Activated CD4-positive, alpha-beta T cell treated with anti-CD3 and anti-CD28 coated beads, Interleukin-2, Interleukin-4, amounts not matched to agents 100 ng/mL and 50 ng/mL, durations not matched to agents 16 hours and 8 hours (primary cell): Measurements from ENCODE around the gene DLG5.

Source experiments
- DNase-seq: peaks from one replicate; pipeline ENCODE4 v3.0.0-alpha.2; 2020; ENCODE audit warnings: low spot score

DLG5 gene

DNA sequence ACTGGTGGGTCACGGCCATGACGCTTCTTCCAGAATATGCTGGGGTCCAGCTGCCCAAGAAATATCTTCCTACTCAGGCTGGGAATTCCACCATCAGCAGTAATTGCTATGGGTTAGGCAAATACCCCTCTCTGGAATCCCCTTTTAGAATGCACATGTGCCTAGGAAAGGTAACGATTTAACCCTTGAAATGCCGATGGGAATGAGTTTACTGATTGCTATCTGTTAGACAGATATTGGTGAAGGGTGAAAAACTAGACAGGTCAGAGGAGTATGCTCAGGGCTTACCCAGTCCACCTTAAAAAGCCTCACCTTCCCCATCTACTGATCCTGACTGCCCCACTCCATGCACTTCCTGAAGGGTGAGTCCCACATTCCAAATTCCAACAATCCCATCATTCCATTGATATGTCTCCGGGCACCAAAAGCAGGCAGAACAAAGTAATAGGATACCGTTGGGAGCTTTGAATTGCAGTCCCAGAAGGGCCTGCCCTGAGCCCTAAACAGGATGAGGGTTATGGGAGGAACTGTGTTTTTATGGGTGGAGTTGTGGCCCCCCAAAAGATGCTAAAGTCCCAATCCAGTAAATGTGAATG is 59.3 kb downstream of the DLG5 start:
- DNase-seq: no peak

DNA sequence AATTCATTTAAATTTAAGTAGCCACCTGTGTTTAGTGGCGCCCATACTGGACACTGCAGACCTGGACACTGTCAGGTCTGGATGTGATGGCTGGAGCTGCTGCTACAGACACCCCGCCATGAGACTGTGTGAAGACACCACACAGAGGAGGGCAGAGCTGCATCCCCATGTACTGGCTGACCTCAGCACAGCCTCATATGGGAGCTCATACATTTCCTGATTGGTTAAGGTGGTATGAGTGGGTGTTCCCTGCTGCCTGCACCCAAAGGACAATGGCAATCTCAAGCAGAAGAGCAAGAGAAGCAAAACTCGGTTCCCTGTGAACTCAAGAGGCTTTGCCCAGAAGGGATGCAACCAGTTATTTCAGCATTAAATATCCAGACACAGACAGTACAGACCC is 60.0 kb downstream of the DLG5 start:
- DNase-seq: no peak

DNA sequence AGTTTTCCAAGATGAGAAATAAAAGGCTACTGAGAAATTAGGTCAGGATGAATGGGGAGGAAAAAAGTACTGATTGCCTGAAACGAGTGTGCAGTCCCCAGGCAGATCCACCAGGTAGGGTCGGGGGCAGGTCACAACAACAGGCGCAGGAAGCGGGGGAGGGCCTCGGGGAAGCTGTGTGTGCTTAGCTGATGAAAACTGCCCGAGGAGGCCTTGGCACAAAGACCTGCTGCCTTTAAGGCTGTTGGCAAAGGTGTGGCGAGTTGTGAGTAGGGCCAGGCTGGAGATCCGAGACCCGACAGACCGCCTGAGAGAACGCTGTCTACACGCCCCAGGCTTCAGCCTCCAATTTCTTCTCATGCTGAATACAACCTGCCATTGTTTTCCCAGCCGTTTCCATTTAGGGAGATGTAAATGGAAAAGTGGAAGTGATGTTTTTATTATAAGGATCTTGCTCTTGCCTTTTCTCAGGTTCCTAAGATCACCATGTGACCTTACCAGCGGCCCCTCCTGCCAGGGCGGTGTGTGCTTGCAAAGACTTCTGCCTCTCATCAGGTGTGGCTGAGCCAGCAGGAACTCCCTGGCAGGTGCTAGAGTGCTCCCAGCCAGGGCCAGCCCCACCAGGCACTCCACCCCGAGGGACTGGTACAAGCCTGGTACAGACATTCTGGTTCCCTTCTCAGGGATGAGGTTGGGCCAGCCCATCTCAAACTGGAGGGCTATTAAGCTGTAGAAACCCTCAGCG is 60.8 kb downstream of the DLG5 start:
- DNase-seq: no peak

DNA sequence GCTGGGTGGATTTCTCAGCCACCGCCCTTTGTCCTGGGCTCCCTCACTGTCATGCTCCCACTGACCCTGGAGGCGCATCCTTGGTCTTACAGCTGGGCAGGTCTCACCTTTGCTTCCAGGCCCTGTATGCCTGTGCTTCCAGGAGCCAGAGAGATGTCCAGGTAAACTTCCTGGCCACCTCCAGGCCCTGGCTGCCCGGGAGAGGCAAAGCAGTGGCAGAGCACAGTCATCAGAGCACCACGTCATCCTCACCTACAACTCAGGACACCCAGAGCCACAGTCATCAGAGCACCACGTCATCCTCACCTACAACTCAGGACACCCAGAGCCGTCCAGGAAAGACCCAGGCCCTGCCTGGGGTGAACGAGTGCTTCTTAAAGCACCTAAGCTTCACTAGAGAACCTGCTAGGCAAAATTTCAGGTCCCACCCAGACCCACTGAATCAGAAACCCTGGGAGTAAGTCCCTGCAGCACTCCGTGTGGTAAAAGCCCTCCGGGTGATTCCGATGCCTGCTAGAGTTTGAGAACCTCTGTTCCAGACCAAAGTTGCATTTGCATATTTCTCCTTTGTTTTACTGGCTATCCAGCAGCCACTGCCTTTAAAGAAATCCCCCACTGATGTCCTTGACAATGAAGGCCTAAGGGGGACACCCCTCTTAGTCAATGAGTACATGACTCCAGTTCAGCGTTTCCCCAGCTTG is 62.3 kb downstream of the DLG5 start:
- DNase-seq: no peak

DNA sequence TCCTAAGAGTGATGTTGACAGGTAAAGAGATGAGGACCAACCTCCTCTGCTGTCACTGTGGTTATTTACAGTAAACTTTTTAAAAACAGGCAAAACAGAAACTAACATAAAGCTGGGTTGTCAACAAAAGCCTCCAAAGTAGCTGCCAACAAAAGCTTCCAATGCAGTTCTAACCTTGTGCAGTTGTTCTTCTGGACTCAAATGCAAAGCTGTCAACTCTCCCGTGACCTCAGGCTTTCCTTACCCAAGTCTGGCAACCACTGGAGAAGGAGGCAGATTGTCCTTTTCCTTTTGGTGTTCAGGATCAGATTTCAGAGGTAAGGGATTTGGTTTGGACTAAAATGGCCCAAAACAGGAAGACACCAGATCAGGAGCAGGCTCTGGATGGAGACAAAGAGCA is 63.1 kb downstream of the DLG5 start:
- no peak for DNase-seq

DNA sequence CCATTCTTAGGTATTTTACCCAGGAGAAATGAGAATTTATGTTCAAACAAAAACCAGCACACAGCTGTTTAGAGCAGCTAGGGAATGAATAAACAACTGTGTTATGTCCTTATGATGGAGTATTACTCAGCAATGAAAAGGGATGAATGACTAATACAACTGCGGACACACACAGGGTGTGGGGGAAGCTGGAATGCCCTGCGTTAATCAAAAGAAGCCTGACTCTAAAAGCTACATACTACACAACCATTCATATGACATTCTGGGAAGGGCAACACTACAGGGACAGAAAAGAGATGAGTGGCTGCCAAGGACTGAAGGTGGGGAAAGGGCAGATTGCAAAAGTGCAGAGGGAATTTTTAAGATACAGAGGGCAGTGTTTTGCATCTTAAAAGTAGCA is 64.0 kb downstream of the DLG5 start:
- DNase-seq: no peak

DNA sequence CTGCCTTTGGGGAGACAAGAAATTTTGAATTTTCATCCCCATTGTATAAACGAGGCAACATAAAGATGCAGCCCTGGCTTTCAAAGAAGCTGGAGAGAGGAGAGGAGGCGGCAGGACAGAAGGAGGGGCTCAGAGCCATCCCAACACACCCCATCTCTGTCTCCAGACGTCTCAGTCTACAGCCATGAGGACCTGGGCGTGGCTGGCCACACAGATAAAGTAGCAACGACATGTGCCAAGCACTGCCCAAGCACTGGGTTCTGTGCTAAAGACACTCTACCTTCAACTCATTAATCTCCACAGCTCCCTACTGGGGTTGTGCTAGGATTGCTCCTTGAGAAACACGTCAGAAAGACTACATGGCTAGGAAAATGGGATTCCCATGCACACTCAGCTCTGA is 65.2 kb downstream of the DLG5 start:
- DNase-seq: no peak

DNA sequence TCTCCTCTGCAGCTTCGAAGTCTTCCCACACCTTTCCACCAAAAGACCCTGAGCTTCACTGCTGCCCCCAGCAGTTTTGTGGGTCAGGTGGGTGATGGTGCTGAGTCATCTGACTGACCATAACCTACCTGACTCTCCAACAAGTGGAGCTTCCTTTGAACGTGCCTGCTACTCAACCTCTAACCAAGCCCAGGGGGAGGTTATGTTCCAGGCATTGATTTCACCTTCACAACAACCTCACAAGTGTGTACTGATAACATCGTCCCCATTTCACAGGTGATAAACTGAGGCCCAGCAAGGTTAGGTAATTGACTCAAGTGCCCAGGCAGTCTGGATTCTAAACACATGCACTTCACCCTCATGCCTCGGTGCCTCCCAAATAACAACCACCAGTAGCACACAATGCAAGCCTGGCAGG is 66.7 kb downstream of the DLG5 start:
- DNase-seq: no peak

DNA sequence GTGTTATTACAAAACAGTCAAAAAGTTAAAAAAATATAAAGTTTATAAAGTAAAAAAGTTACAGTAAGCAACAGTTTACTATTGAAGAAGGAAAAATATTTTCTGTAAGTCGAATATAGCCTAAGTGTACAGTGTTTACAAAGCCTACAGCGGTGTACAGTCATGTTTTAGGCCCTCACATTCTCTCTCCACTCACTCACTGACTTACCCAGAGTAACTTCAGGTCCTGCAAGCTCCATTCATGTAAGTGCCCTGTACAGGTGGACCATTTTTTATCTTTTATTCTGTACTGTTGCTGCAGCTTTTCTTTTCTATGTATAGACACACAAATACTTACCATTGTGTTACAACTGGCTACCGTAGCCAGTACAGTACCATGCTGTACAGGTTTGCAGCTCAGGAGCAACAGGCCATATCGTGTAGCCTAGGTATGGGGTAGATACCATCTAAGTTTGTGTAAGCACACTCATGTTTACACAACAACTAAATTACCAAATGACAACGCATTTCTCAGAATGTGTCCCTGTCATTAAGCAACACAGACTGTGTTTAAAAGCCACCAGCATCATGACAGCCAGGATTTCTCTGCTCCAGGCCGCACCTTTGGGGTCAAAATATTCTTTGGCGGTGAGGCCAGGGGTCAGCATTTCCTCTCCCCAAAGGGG is 67.2 kb downstream of the DLG5 start:
- DNase-seq: no peak

DNA sequence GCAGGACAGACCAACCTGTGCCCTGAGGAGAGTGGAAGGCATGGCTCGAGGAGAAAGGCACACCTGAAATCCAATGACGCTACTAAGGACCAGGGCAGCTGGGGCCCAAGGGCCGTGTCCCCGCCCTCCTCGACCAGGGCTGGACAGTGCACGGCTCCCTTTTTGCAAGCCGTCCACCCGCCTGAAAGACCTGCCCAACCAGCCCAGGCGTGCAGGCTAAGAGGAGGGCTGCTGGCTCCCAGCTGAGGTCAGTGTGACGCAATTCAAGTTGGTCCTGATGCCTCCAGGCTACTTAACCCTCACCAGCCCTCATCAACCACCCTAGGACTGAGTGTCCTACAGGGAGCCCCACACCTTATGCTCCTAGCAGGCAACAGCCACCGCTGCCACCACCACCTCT is 69.3 kb downstream of the DLG5 start:
- DNase-seq: no peak

DNA sequence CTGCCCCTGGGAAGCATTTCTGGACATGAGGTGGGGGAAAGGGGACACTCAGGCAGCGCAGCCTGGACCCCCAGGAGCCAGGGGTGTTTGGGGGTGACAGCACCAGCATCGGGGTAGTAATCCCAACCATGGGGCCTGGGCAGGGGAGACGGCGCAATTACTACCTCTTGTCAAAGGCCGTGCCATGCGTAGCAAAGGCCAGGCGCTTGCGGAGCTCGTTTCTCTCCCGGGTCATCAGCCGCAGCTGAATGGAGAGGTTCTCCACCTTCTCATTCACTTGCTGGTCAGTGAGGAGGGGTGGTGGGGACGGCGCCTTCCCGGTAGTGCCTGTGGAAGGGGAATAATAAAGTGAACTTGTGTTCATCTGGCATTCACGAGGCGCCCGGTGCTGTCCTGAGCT is 70.0 kb downstream of the DLG5 start:
- DNase-seq: no peak

DNA sequence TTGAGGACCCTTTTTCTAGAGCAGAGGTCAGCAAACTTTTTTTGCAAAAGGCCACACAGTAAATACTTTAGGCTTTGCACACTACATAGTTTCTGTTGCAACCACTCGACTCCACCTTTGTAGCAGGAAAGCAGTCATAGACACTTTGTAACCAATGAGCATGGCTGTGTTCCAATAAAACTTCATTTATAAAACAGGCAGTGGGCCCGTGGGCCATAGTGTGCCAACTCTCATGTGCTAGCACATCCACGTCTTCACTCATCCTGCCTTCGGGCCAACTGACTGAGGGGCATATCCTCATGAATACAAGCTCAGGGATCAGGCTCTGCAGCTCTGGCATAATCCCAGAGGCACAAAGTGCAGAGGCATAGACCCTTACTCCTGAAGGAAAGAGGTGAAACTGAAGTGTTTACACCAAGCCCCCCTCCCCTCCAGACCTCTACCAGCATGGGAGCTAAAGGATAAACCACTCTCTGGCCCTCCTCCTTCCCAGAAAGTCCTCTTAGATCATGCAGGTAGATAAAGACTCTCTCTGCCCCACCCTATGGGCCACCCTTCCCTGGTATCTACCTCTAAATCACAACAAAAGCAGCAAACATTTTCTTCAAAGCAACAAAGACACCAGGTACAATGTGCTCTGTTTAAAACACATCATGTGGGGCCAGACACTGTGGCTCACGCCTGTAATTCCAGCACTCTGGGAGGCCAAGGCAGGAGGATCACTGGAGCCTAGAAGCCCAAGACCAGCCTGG is 71.0 kb downstream of the DLG5 start:
- no peak for DNase-seq

DNA sequence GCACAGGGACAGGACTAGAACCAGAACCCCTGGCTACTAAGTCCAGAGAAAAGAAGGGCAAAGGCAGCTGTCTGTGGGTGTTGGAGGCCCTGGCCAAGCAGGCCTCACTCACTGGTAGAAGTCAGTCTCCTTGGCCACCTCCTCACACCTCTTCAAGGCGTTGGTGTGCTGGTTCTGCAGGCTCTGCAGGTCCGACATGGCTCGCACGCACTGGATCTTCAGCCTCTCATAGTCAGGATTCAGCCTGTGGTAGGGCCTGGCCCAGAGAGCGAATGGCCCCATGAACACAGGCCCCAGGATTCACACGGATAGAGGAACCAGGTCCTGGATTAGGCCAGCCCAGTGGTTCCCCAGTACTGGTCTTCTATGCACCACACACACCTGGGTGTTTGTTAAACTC is 72.4 kb downstream of the DLG5 start:
- DNase-seq: no peak

DNA sequence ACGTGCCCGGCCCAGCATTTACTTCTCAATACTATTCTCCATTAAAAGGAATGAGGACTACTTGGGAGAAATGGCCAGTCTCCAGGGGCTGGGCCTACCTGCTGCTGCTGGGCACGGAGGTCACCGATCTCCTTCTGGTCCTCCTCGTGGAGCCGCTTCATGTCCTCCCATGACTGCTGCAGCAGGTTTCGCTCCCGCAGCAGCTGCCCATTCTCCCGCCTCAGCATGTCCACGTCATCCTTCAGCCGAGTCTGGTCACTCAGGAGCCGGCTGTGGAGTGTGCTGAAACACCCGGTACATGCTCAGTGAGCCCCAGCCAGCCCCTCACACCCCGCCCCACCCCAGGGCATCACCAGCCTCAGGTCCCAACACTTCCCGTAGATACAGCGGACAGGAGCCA is 73.3 kb downstream of the DLG5 start:
- DNase-seq: no peak

DNA sequence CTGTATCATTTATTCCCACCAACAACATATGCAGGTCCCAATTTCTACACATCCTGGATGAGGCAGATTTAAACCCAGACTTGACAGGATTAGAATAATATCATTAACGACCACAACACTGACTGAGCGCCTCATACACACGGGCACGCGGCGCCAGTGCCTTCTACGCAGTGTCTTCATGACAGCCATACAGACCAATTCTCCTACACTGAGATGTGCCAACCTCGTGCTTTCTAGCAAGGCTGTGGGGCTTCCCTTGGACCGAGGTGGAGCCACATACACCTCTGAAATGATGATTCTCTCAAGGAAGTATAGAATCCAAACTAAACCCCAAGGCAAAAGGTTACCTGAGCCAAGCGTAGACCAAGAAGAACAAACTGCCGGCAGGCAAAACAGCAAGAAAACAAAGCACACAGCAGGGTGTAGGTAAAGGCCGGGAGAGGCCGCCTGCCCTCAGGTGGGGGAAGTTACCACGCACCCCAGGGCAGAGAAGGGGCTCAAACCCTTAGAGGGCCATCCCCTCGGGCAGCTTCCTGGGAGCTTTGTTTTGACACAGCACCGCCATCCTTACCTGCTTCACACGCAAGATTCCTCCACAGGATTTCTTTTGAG is 75.8 kb downstream of the DLG5 start:
- DNase-seq: no peak

DNA sequence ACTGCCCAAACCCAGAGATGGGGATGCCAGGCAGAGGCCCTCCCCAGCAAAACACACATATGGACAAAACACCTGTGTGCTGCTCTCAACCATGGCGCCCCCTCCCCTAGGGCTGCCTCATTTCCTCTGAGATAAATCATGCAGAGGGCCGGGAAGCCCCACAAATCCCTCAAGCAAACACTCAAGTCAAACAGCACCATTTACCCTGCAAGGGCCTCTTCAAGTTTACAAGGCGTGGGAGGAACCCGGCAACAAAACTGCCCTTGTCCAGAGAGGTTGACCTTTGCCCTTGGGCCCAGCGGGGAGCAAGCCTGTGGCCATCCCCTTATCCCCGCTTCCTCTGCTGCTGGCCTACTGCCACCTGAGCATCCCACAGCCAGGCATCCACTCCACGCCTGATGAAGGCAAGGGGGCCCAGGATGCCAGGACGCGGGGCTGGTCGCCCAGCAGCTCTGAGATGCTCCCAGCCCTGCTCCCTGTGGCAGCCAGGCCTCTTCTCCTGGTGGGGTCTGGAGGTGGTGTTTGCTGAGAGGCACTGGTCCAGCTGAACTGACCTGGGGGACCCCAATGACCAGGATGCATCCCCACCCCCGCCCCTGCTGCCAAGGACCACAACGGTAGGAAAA is 77.4 kb downstream of the DLG5 start:
- DNase-seq: no peak

DNA sequence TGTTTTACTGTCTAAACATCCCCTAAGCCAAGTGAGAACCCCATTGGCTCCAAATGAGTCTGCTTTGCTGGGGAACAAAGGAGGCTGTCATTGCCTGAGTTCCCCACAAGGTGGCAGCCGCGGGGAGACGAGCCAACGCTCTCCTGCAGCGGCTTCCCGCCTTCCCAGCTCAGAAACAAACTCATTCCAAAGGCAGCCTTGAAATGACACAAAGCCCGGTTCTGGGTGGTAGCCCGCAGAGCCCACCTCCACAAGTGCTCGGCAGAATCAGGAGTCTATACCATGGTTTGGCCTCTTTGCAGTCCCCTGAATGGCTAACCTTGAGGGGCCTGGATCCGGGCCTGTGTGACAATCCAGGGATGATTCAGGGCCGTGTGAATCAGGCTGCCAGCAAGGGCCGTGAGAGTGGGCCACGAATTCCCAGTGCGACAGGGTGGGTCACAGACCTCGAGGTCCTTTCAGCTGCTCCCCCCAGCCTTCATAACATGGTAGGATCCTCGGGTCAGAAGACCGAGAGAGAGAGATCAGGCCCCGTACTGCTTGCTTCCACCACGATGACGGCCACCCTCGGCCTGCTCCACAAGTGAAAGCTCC is 79.7 kb downstream of the DLG5 start:
- DNase-seq: peak; percentile 68

DNA sequence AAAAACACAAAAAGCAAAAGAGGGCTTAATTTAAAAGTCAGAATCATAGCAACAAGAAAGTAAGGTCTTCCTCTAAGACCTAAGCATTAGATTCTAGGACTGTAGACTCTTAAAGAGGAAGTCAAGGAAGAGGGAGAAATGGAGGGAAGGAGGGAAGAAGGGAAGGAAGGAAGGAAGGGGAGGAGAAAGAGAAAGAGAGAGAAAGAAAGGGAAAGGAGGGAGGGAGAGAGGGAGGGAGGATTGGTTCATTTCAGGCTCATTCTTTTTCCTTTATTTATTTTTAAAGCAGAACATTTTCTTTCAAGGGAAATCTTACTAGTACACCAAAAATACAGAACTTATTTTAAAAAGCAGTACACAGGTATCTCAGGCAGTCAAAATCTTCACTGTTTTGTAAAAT is 81.1 kb downstream of the DLG5 start:
- DNase-seq: no peak

DNA sequence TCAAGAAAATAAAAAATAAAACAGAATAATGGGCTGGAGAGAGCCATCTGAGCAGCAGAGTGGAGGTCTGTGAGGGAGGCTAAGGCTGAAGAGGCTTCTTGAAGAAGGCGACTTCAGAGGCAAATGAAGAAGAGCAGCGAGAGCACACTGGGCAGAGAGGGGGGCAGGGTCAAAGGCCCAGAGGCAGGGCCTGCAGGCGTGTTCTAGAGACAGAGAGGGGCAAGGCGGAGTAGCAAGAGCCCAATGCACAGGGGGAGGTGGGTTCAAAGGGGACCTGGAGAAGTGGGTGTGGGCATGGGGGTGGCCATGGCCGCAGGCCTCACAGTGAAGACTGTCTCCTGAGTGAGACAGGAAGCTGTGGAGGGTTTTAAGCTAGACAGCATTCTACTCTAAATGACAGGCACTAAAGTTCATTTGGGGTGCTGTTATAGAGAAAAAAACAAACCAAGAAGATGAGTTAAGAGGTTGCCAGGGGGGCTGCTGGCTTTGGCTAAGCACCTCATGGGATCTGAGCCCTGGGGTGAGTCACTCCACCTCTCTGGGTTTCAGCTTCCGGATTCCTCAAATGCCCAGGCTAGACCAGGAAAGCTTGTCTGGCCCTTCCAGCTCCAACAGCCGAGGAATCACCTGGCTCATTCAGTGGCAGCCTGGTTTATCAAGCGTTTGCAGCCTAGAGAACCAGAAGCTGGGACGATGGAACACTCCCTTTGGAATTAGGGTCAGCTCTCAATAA is 81.7 kb downstream of the DLG5 start:
- no peak for DNase-seq

DNA sequence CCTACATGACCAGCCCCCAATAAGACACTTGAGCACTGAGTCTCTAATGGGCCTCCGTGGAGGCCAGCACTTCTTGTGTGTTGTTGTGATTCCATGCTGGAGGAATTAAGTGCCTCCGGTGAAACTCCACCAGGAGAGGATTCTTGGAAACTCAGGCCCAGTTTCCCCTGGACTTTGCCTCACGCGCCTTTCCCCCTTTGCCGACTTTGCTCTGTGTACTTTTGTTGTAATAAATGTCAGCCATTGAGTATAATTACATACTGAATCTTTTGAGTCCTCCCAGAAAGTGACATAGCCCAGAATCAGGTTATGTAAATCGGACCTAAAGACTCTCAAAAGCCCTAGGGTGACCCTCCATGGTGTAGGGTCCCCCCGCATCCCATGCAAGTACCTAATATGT is 82.4 kb downstream of the DLG5 start:
- DNase-seq: no peak
